PFSK-1 (cell line): ENCODE results near the gene RCCD1.

Experiments used
- POLR2AphosphoS5 ChIP-seq: IDR thresholded peaks from 2 replicates; pipeline ENCODE4 v1.6.1; 2012; ENCODE audit warnings: low read depth, mild to moderate bottlenecking, control low read depth, low read length, moderate library complexity
- SIN3A ChIP-seq: IDR thresholded peaks from 2 replicates; pipeline ENCODE4 v1.6.1; 2012; ENCODE audit warnings: mild to moderate bottlenecking, low read length, moderate library complexity, borderline replicate concordance; ENCODE audit not compliant: insufficient read depth
- TAF1 ChIP-seq: IDR thresholded peaks from 2 replicates; pipeline ENCODE4 v1.6.1; 2012; ENCODE audit warnings: low read length, control low read depth, borderline replicate concordance; ENCODE audit not compliant: insufficient read depth
- TF ChIP-seq, protein P1 (sequence below), 2 experiments: IDR thresholded peaks; 2 replicates each; pipeline versions ENCODE4 v1.6.1 to v1.8.0; 2011 to 2012; ENCODE audit warnings: low read depth in 2 of 2, low read length in 2 of 2, control low read depth in 1 of 2, inconsistent platforms in 1 of 2, mild to moderate bottlenecking in 1 of 2, moderate library complexity in 1 of 2; ENCODE audit not compliant: insufficient read depth in 1 of 2

GRCh38 chr15:90906181-90906849, 48.4 kb upstream of the RCCD1 start:
- TF ChIP-seq, protein P1, sequence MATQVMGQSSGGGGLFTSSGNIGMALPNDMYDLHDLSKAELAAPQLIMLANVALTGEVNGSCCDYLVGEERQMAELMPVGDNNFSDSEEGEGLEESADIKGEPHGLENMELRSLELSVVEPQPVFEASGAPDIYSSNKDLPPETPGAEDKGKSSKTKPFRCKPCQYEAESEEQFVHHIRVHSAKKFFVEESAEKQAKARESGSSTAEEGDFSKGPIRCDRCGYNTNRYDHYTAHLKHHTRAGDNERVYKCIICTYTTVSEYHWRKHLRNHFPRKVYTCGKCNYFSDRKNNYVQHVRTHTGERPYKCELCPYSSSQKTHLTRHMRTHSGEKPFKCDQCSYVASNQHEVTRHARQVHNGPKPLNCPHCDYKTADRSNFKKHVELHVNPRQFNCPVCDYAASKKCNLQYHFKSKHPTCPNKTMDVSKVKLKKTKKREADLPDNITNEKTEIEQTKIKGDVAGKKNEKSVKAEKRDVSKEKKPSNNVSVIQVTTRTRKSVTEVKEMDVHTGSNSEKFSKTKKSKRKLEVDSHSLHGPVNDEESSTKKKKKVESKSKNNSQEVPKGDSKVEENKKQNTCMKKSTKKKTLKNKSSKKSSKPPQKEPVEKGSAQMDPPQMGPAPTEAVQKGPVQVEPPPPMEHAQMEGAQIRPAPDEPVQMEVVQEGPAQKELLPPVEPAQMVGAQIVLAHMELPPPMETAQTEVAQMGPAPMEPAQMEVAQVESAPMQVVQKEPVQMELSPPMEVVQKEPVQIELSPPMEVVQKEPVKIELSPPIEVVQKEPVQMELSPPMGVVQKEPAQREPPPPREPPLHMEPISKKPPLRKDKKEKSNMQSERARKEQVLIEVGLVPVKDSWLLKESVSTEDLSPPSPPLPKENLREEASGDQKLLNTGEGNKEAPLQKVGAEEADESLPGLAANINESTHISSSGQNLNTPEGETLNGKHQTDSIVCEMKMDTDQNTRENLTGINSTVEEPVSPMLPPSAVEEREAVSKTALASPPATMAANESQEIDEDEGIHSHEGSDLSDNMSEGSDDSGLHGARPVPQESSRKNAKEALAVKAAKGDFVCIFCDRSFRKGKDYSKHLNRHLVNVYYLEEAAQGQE (IDR thresholded peaks at IDR 0.05; ENCODE audit: insufficient read depth in 1 of 2, low read depth in 2 of 2, low read length in 2 of 2): no peak
- TF ChIP-seq SIN3A (no peak), TAF1 (no peak), POLR2AphosphoS5 (no peak)
